ENCODE measurements around the gene BPHL.

The BPHL gene

DNA sequence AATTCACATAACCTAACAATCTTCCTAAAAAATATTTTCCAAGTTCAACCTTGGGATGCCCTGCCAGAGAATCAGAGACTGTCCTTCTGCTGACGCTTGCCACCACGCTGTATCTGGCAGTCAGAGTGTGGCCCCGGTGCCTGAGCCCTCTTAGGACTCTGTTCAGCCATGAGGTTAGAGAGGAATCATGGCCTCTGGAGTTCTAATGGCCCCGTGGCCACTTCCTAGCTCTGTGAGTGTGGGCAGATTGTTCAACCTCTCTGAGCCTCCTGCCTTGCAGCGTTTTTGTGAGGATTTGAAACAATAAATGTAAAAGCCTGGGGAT is 2.2 kb downstream of the BPHL start:
- no peak overlapping the region for H3K4me3 ChIP-seq (ENCODE audit: low read depth, low read length)
- TF ChIP-seq, protein P1, sequence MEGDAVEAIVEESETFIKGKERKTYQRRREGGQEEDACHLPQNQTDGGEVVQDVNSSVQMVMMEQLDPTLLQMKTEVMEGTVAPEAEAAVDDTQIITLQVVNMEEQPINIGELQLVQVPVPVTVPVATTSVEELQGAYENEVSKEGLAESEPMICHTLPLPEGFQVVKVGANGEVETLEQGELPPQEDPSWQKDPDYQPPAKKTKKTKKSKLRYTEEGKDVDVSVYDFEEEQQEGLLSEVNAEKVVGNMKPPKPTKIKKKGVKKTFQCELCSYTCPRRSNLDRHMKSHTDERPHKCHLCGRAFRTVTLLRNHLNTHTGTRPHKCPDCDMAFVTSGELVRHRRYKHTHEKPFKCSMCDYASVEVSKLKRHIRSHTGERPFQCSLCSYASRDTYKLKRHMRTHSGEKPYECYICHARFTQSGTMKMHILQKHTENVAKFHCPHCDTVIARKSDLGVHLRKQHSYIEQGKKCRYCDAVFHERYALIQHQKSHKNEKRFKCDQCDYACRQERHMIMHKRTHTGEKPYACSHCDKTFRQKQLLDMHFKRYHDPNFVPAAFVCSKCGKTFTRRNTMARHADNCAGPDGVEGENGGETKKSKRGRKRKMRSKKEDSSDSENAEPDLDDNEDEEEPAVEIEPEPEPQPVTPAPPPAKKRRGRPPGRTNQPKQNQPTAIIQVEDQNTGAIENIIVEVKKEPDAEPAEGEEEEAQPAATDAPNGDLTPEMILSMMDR (IDR thresholded peaks at IDR 0.05; ENCODE audit: borderline replicate concordance, insufficient read depth, low read depth, low read length) = no peak

DNA sequence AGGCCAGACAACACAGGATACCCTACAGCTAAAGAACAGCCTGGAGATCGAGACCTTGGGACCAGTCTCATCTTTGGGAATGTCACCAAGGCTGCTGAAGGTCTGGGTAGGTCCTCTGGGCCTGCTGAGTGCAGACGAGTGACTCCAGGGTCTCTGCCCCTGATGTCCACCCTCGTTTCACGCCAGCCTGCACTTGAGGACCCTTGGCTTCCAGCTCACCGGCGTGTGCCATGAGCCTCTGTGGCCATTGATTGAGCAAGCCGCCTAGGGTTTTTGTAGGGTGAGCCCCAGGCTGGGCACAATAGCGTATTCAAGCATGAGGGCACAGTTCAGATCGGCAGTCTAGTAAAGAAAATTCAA is 4.3 kb downstream of the BPHL start:
- TF ChIP-seq, protein P1 (IDR thresholded peaks at IDR 0.05; ENCODE audit: borderline replicate concordance, insufficient read depth, low read depth, low read length) = no peak
- H3K4me3 ChIP-seq (ENCODE audit: low read depth, low read length) = no peak overlapping the region

DNA sequence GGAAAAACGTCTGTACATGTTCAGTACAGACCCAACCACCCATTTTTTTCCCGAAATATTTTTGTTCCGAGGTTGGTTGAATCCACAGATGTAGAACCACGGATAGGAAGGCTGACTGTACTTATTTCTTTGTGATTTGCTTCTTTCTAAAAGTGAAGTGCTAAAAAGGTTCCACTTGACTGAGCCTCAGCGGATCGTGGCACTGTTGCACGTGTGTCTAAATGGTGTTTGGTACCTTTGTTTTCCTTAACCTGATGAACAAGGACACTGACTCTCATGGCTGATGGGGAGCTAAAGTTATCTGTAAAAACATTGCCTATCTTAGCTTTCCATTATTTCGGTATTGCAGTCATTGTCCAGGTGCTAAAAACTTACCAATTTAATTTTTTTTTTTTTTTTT is 6.2 kb downstream of the BPHL start:
- TF ChIP-seq, protein P1 (IDR thresholded peaks at IDR 0.05; ENCODE audit: borderline replicate concordance, insufficient read depth, low read depth, low read length) = no peak
- H3K4me3 ChIP-seq (ENCODE audit: low read depth, low read length) = no peak overlapping the region

DNA sequence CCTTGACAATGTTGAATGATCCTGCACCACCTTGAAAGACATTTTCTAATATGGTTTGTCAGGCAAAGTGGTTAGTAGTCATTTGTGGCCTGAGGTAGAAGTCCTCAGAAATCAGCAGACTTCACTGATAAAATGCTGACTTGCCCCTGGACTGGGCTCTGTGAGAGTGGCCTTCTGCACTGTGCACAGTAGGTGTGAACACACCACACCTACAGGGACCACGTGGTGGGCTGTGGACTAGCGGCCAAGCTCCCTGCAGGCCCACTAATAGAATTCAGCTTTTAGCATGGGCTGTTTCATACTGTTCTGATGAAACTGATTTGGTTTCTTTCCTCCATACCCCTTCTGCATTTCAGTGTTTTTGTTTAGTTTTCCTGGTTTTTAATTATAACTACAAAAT is 7.3 kb downstream of the BPHL start:
- no peak overlapping the region for H3K4me3 ChIP-seq (ENCODE audit: low read depth, low read length)
- TF ChIP-seq, protein P1 (IDR thresholded peaks at IDR 0.05; ENCODE audit: borderline replicate concordance, insufficient read depth, low read depth, low read length) = no peak

DNA sequence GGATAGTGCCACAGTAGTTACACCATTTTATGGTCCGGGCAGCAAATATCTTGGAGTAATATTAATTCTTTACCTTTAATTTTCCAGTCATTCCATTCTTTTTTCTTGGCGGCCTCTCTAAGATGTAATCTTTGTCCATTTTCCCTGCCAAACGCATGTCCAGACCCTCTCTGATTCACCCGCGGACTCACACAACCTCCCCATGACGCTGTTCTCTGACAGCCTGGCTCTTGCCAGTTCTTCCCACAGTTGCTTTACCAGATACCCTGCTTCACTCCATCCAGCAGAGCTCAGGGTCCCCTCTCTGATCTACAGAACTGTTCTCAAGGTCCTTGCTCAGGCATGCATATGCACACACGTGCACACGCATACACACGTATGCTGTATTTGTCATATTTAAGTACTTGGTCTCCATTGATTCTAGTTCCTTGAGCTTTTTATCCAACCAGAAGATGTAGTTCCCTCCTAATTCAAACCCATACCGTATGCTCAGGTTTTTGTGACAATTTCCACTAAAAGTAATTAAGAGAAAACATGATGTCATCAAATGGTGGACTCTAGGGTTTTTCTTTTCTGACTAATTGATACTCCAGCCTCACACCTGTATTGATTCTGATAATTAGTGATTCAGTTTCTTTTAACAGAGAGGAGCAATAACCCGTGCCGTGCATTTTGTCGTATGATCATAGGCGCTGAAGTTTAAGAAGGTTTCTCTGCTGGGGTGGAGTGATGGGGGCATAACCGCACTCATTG is 10.0 kb downstream of the BPHL start:
- TF ChIP-seq, protein P1 (IDR thresholded peaks at IDR 0.05; ENCODE audit: borderline replicate concordance, insufficient read depth, low read depth, low read length) = no peak
- no peak overlapping the region for H3K4me3 ChIP-seq (ENCODE audit: low read depth, low read length)

DNA sequence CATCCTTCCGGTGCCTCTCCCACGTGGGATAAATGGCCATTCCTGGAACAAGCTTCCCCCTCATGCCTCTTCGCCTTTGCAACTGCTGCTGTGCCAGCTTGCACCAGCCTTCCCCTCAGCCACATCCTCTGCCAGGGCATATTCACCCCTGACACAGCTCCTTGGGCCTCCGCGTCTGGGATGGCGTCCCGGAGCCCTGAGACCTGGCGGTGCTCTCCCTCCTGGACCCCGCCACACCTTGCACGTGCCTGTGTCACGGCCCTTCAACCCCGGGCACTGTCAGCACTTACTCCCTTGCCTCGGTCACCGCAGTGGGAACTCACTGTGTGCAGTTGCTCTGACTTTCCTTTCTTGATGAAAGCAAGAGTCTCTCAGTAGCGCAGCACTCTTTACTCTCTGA is 13.2 kb downstream of the BPHL start:
- no peak overlapping the region for H3K4me3 ChIP-seq (ENCODE audit: low read depth, low read length)
- TF ChIP-seq, protein P1 (IDR thresholded peaks at IDR 0.05; ENCODE audit: borderline replicate concordance, insufficient read depth, low read depth, low read length) = no peak

DNA sequence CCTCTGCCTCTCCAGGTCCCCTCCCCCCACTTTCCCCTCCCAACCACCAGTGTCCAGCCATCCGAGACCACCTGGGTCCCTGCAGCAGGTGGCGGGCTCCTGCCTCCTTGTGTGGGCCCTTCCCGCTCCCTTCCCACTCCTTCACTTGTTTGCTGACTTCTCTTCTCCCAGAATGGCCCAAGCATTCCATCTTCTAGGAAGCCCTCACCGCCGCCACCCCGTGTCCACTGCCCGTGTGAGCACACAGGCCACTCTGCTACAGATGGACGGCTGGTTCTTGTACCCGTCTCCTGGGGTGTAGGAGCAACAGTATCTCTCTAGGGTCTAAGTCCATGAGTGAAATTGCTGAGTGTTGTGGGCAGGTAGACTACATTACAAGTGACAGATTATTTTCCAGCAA is 15.0 kb downstream of the BPHL start:
- no peak overlapping the region for H3K4me3 ChIP-seq (ENCODE audit: low read depth, low read length)
- TF ChIP-seq, protein P1 (IDR thresholded peaks at IDR 0.05; ENCODE audit: borderline replicate concordance, insufficient read depth, low read depth, low read length) = no peak
